IMR-90 (cell line): Measurements from ENCODE around the gene ERICH2. TPM values are rescaled to one million over a fixed set of nuclear protein-coding genes. Genes with fewer than 3 reads are reported as not detected.

Experiments used
- ATAC-seq: fragments of 200-7000 bp; cut with Tn5 transposase; 2 replicates; pipeline ENCODE4 v1.9.1; 2020; ENCODE audit warnings: low read depth, mild to moderate bottlenecking, moderate library complexity
- BruUV-seq: library from RNA; stranded (reverse); fragments of 400-500 nt; replicated peaks from 2 replicates; lab custom pipeline; 2021; lab: Mats Ljungman, UMichigan
- CTCF ChIA-PET: fragments of 300-600 bp; formaldehyde crosslinking; extraction: SDS; loops from one replicate; lab custom pipeline; 2021; ENCODE audit warnings: antibody characterized with exemption; lab: Yijun Ruan, JAX
- POLR2A ChIA-PET: fragments of 300-600 bp; sonication (Branson Sonifier 250); formaldehyde crosslinking; loops from one replicate; lab custom pipeline; 2022; ENCODE audit warnings: antibody characterized with exemption; ENCODE audit not compliant: unreplicated experiment; lab: Charles Lee
- DNase-seq: peaks from one replicate; pipeline ENCODE4 v3.0.0; 2013
- H2AFZ ChIP-seq: replicated peaks from 2 replicates; pipeline ENCODE3; 2013; ENCODE audit warnings: low read length, mild to moderate bottlenecking; ENCODE audit not compliant: poor library complexity
- H2AK5ac ChIP-seq: 2 replicates; pipeline ENCODE4 v1.6.1; 2013; ENCODE audit warnings: low read depth, low read length, inconsistent platforms
- H2AK9ac ChIP-seq: replicated peaks from 2 replicates; pipeline ENCODE3; 2013; ENCODE audit warnings: mild to moderate bottlenecking, low read depth, low read length, moderate library complexity; ENCODE audit not compliant: poor library complexity
- H2BK120ac ChIP-seq: 2 replicates; pipeline ENCODE4 v1.6.1; 2013; ENCODE audit warnings: low read depth, low read length, inconsistent platforms
- H2BK15ac ChIP-seq: 3 replicates; pipeline ENCODE4 v1.6.1; 2013; ENCODE audit warnings: low read depth, low read length, inconsistent platforms
- H2BK20ac ChIP-seq: 2 replicates; pipeline ENCODE4 v1.6.1; 2013; ENCODE audit warnings: low read depth, mild to moderate bottlenecking, inconsistent platforms, low read length, moderate library complexity
- H2BK5ac ChIP-seq: 2 replicates; pipeline ENCODE4 v1.6.1; 2013; ENCODE audit warnings: mild to moderate bottlenecking, low read depth, low read length, inconsistent platforms; ENCODE audit not compliant: poor library complexity, severe bottlenecking
- H3K14ac ChIP-seq: replicated peaks from 2 replicates; pipeline ENCODE4 v1.6.1; 2013; ENCODE audit warnings: low read depth, low read length, inconsistent platforms
- H3K18ac ChIP-seq: 2 replicates; pipeline ENCODE4 v1.6.1; 2013; ENCODE audit warnings: low read depth, low read length, control low read depth
- H3K23ac ChIP-seq: 2 replicates; pipeline ENCODE4 v1.6.1; 2013; ENCODE audit warnings: low read depth, low read length, inconsistent platforms
- H3K27ac ChIP-seq: 2 replicates; pipeline ENCODE4 v1.5.1; 2013; ENCODE audit warnings: mild to moderate bottlenecking, control low read depth, low read length; ENCODE audit not compliant: insufficient read depth
- H3K27me3 ChIP-seq: 2 replicates; pipeline ENCODE4 v1.6.1; 2013; ENCODE audit warnings: low read length; ENCODE audit not compliant: control insufficient read depth, insufficient read depth
- H3K36me3 ChIP-seq: 2 replicates; pipeline ENCODE4 v1.6.1; 2013; ENCODE audit warnings: low read length, mixed read lengths; ENCODE audit not compliant: control insufficient read depth, insufficient read depth
- H3K4ac ChIP-seq: 2 replicates; pipeline ENCODE4 v1.6.1; 2013; ENCODE audit warnings: low read depth, low read length, inconsistent platforms
- H3K4me1 ChIP-seq: 2 replicates; pipeline ENCODE4 v1.6.1; 2013; ENCODE audit warnings: low read length, mixed read lengths; ENCODE audit not compliant: control insufficient read depth, insufficient read depth
- H3K4me2 ChIP-seq: 2 replicates; pipeline ENCODE4 v1.6.1; 2013; ENCODE audit warnings: low read depth, mild to moderate bottlenecking, control low read depth, low read length, moderate library complexity
- H3K4me3 ChIP-seq: 2 replicates; pipeline ENCODE4 v1.5.1; 2013; ENCODE audit warnings: low read depth, mild to moderate bottlenecking, control low read depth, low read length, moderate library complexity; ENCODE audit not compliant: insufficient read depth
- H3K56ac ChIP-seq: 2 replicates; pipeline ENCODE4 v1.6.1; 2013; ENCODE audit warnings: low read length, inconsistent platforms; ENCODE audit not compliant: insufficient read depth; ENCODE audit errors: extremely low read depth
- H3K79me1 ChIP-seq, 2 experiments: 2 replicates each; pipeline ENCODE4 v1.6.1; 2013; ENCODE audit warnings: low read length in 2 of 2, inconsistent platforms in 1 of 2, low read depth in 1 of 2
- H3K9ac ChIP-seq: 2 replicates; pipeline ENCODE4 v1.6.1; 2013; ENCODE audit warnings: low read depth, low read length, control low read depth
- H3K9me1 ChIP-seq: 2 replicates; pipeline ENCODE4 v1.6.1; 2013; ENCODE audit warnings: low read length, inconsistent platforms; ENCODE audit not compliant: insufficient read depth
- H3K9me3 ChIP-seq: 2 replicates; pipeline ENCODE4 v1.6.1; 2013; ENCODE audit warnings: low read length; ENCODE audit not compliant: control insufficient read depth, insufficient read depth
- H4K20me1 ChIP-seq: 2 replicates; pipeline ENCODE4 v1.6.1; 2013; ENCODE audit warnings: low read length, inconsistent platforms; ENCODE audit not compliant: insufficient read depth
- H4K5ac ChIP-seq: 2 replicates; pipeline ENCODE4 v1.6.1; 2013; ENCODE audit warnings: mild to moderate bottlenecking, low read depth, low read length, control low read depth
- H4K8ac ChIP-seq, 2 experiments: 2 replicates each; pipeline ENCODE4 v1.6.1; 2013; ENCODE audit warnings: low read depth in 2 of 2, low read length in 2 of 2, control low read depth in 1 of 2, inconsistent platforms in 1 of 2
- H4K91ac ChIP-seq: 2 replicates; pipeline ENCODE4 v1.6.1; 2013; ENCODE audit warnings: low read depth, low read length, inconsistent platforms; ENCODE audit not compliant: insufficient read depth
- FOS ChIP-seq: fragments of 150-350 bp; IDR thresholded peaks from 2 replicates; pipeline ENCODE4 v1.6.1; 2016; ENCODE audit warnings: low read depth, low read length
- MAFK ChIP-seq: IDR thresholded peaks from 2 replicates; pipeline ENCODE4 v1.6.1; 2012; ENCODE audit warnings: low read depth, low read length, improper control_type of control experiment
- POLR2A ChIP-seq: IDR thresholded peaks from 2 replicates; pipeline ENCODE4 v1.6.1; 2012; ENCODE audit warnings: mild to moderate bottlenecking, low read depth, low read length
- RCOR1 ChIP-seq: IDR thresholded peaks from 2 replicates; pipeline ENCODE4 v1.6.1; 2012; ENCODE audit warnings: mild to moderate bottlenecking, low read length, improper control_type of control experiment; ENCODE audit not compliant: insufficient replicate concordance
- RFX5 ChIP-seq: IDR thresholded peaks from 2 replicates; pipeline ENCODE4 v1.8.0; 2012; ENCODE audit warnings: low read depth, mild to moderate bottlenecking, low read length, moderate library complexity
- WGBS, 2 experiments: methylation state at CpG; one replicate each; pipeline versions ENCODE4 v1.1.5 to v1.1.7; 2013; ENCODE audit warnings: missing lambda C conversion rate in 2 of 2; ENCODE audit not compliant: insufficient read length in 1 of 2; ENCODE audit errors: extremely low coverage in 2 of 2; 5-methylcytosine and 5-hydroxymethylcytosine counted together
- dilution Hi-C: fragments of 300-500 bp; cut with HindIII; formaldehyde crosslinking; loops from one replicate; pipeline ENCODE4 v1.14.3; 2018; ENCODE audit warnings: low sequenced_read_pairs; ENCODE audit not compliant: unreplicated experiment
- in situ Hi-C: fragments of 300-500 bp; cut with MboI; formaldehyde crosslinking; loops from 3 replicates; pipeline ENCODE4 v1.14.3; 2019; ENCODE audit warnings: low sequenced_read_pairs, inconsistent platforms, mixed read lengths
- intact Hi-C: fragments of 100-400 bp; cut with micrococcal nuclease; formaldehyde crosslinking; loops from 2 replicates; pipeline ENCODE4 v1.10.0; 2022
- polyA plus RNA-seq, 3 experiments: library from polyadenylated mRNA; depleted of rRNA; stranded (reverse); fragments of >200 nt; gene quantifications; 2 replicates each; pipeline ENCODE4 v1.2.3, GENCODE V29; 2012; ENCODE audit warnings: low replicate concordance in 1 of 3
- total RNA-seq: library from RNA; depleted of rRNA; stranded (reverse); fragments of >200 nt; gene quantifications from 2 replicates; pipeline ENCODE4 v1.2.3, GENCODE V29; 2012
- TF ChIP-seq, protein P1 (sequence below): conservative IDR thresholded peaks from 2 replicates; pipeline ENCODE4 v1.5.1; 2012; ENCODE audit warnings: mild to moderate bottlenecking, low read depth, low read length, improper control_type of control experiment

The ERICH2 gene
- total and polyA plus RNA-seq, 2 of the 4 experiments (the other 2 are of a cell fraction) = not detected

DNA sequence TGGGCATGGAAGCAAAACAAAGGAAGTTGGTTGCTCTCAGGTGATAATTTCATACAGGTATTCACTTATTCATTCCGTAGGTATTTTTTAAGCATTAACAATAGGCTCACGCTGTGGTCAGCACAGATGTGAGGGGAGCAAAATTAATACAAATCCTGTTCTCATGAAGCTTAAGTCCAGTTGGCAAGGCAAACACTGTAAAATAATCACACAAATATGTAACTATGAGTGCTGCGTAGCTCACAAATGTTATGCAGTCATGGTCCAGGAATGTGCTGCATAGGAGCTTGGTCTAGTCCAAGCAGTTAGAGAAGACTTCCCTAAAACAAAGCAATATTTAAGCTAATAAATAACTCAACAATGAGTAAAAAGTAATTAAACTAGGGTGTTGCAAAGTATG is 31.1 kb upstream of the ERICH2 start:
- ATAC-seq (peak; percentile 99), DNase-seq (peak; percentile 95)
- no peaks in the 10 kb centered on the region for H3K27me3 ChIP-seq
- no TSS peak for BruUV-seq
- no peaks in the 10 kb centered on the region for H4K20me1 ChIP-seq
- no peak overlapping the region for H4K91ac ChIP-seq
- no peak overlapping the region for H2AK5ac ChIP-seq
- dilution Hi-C loops = no loop called here
- TF ChIP-seq RCOR1 = no peak
- TF ChIP-seq FOS = no peak
- no peak for TF ChIP-seq POLR2A
- TF ChIP-seq MAFK = peak; percentile 53
- TF ChIP-seq, protein P1, sequence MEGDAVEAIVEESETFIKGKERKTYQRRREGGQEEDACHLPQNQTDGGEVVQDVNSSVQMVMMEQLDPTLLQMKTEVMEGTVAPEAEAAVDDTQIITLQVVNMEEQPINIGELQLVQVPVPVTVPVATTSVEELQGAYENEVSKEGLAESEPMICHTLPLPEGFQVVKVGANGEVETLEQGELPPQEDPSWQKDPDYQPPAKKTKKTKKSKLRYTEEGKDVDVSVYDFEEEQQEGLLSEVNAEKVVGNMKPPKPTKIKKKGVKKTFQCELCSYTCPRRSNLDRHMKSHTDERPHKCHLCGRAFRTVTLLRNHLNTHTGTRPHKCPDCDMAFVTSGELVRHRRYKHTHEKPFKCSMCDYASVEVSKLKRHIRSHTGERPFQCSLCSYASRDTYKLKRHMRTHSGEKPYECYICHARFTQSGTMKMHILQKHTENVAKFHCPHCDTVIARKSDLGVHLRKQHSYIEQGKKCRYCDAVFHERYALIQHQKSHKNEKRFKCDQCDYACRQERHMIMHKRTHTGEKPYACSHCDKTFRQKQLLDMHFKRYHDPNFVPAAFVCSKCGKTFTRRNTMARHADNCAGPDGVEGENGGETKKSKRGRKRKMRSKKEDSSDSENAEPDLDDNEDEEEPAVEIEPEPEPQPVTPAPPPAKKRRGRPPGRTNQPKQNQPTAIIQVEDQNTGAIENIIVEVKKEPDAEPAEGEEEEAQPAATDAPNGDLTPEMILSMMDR = no peak
- no peak for TF ChIP-seq RFX5
- no peak overlapping the region for H3K9ac ChIP-seq
- H3K9me3 ChIP-seq = no peaks in the 10 kb centered on the region
- H3K23ac ChIP-seq = no peak overlapping the region
- no peak overlapping the region for H2AFZ ChIP-seq
- H4K8ac ChIP-seq = no peak overlapping the region
- H3K14ac ChIP-seq = no peak overlapping the region
- H3K18ac ChIP-seq = no peak overlapping the region
- H3K4ac ChIP-seq = no peak overlapping the region
- no peak overlapping the region for H3K4me3 ChIP-seq
- H4K5ac ChIP-seq = no peak overlapping the region
- in situ Hi-C loops = no loop called here
- no peak overlapping the region for H2BK5ac ChIP-seq
- H3K36me3 ChIP-seq = no peaks in the 10 kb centered on the region
- H2BK20ac ChIP-seq = no peak overlapping the region
- no peaks in the 10 kb centered on the region for H3K9me1 ChIP-seq
- no peak overlapping the region for H2AK9ac ChIP-seq
- intact Hi-C loops = no loop called here
- no peaks in the 10 kb centered on the region for H3K79me1 ChIP-seq
- H3K4me2 ChIP-seq = no peak overlapping the region
- no peak overlapping the region for H3K56ac ChIP-seq
- H3K4me1 ChIP-seq = no peaks in the 10 kb centered on the region
- CTCF ChIA-PET = interaction anchor here (1.2 to 1.3 kb wide), 2 partner anchors 18 to 32 kb away, joined by 3 read pairs; no protein-coding TSS in a partner anchor
- POLR2A ChIA-PET = no interaction called here
- WGBS, 2 experiments = no CpG with 5 or more reads among the region's 3 CpGs
- H2BK15ac ChIP-seq = no peak overlapping the region
- no peak overlapping the region for H2BK120ac ChIP-seq
- H3K27ac ChIP-seq = no peak overlapping the region
